Measurements from ENCODE around the gene STX8. TPM values are rescaled to one million over a fixed set of nuclear protein-coding genes. Genes with fewer than 3 reads are reported as not detected.

The STX8 gene
- total and polyA plus RNA-seq, 7 donors = 40.4 to 104 (median 72.6) TPM

DNA sequence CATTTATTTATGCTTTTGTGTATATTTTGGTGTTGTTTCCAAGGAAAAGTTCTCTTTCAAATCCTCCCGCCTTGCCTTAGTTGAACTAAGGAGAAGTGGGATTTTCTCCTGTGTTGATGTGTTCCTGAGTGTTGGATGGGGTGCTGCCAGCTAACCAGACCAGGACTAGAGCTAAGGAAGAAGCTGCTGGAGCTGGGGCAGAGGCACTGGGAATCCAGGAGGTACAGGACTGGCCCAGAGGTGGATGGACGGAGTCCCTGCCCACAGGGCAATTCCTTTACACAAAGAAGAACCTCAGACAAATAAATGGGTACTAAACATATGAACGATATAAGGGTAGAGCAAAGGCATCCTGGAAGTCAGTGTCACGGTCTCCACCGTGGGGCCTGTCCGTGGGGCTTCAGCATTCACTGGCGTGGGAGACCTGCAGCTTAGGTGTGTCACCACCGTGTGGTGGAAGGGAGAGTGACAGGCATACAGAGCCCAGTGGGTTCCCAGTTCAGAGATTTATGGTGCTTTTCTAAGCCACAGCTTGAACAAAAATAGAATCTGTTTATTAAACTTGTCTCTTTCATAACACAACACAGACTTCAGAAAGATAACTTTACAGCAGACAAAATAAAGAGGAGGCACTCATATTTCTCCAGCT, 283.6 kb downstream of the STX8 start:
- DNase-seq = peak; percentile 83
- H3K36me3 ChIP-seq = no peaks in the 10 kb centered on the region
- WGBS, 2 donors = 26 to 30% methylated on average over 8 of the region's 8 CpGs
- no peak overlapping the region for H3K4me3 ChIP-seq
- no peaks in the 10 kb centered on the region for H3K9me3 ChIP-seq
- TF ChIP-seq, protein P1, sequence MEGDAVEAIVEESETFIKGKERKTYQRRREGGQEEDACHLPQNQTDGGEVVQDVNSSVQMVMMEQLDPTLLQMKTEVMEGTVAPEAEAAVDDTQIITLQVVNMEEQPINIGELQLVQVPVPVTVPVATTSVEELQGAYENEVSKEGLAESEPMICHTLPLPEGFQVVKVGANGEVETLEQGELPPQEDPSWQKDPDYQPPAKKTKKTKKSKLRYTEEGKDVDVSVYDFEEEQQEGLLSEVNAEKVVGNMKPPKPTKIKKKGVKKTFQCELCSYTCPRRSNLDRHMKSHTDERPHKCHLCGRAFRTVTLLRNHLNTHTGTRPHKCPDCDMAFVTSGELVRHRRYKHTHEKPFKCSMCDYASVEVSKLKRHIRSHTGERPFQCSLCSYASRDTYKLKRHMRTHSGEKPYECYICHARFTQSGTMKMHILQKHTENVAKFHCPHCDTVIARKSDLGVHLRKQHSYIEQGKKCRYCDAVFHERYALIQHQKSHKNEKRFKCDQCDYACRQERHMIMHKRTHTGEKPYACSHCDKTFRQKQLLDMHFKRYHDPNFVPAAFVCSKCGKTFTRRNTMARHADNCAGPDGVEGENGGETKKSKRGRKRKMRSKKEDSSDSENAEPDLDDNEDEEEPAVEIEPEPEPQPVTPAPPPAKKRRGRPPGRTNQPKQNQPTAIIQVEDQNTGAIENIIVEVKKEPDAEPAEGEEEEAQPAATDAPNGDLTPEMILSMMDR (IDR thresholded peaks at IDR 0.05) = peak; percentile 61 to 79 (median 72)
- TF ChIP-seq EP300 (IDR thresholded peaks at IDR 0.05) = peak in 3 of 4 donors; percentile 50 to 57 (median 54)
- TF ChIP-seq POLR2AphosphoS5 (IDR thresholded peaks at IDR 0.05) = peak; percentile 79 to 91 (median 86)
- TF ChIP-seq POLR2A (IDR thresholded peaks at IDR 0.05) = no peak
- H3K4me1 ChIP-seq = peaks cover 0 to 34% (median 31%) of the 10 kb centered on the region in 4 donors
- intact Hi-C loops (cut with DNase I) = loop anchor here (2.0 to 5.0 kb wide), 2 partner anchors 47 to 300 kb away; no protein-coding TSS in a partner anchor
- peak overlapping the region; percentile 65 to 75 (median 72) for H3K27ac ChIP-seq
- no peaks in the 10 kb centered on the region for H3K27me3 ChIP-seq

DNA sequence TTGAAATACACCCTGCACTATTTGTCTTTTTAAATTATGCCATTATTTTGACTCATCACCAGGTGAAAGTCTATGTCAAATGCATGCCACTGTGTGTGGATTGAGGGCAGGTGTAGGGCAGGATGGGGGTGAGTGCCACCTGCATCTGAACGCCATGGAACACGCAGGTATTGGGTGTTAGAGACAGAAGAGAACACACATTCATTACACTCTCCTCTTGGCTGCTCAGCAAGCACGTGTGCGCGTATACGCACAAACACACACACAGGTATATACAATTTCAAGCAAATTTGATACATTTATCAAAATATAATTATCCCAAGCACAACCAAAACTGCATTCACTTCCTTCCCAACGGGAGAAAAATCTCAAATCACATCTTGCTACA, 285.4 kb downstream of the STX8 start:
- intact Hi-C loops (cut with DNase I) = loop anchor here (5.0 kb wide), 1 partner anchor 298 kb away; no protein-coding TSS in a partner anchor
- H3K27ac ChIP-seq = no peak overlapping the region

DNA sequence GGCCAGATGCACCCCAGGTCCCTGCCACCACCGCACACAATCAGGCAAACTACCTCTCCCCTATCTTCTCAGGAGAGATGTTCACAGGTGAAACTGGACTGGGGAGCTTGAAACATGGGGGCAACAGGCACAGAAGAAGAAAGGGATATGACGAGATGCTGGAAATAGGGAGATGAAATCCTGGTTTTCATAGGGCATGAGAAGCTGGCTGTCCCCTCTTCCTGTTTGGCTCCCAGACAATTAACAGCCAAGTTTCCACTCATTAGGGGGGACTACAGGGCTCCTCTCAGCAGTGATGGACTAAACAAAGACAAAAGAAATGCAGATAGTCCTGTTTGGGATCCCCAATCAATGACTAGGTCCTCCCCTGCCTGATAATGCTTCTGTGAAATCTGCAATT, 288.3 kb downstream of the STX8 start:
- intact Hi-C loops (cut with DNase I) = loop anchor here (10.0 kb wide), 1 partner anchor 237 kb away; no protein-coding TSS in a partner anchor
- Histone ChIP-seq H3K27ac (no peak overlapping the region), H3K4me3 (no peak overlapping the region), H3K4me1 (peaks cover 0 to 41% (median 18%) of the 10 kb centered on the region in 4 donors), H3K9me3 (no peaks in the 10 kb centered on the region), H3K27me3 (no peaks in the 10 kb centered on the region), H3K36me3 (no peaks in the 10 kb centered on the region)
- 92 to 95% methylated on average over 2 of the region's 2 CpGs for WGBS, 2 donors
- TF ChIP-seq EP300 (IDR thresholded peaks at IDR 0.05) (no peak), POLR2A (IDR thresholded peaks at IDR 0.05) (no peak), POLR2AphosphoS5 (IDR thresholded peaks at IDR 0.05) (no peak)
- TF ChIP-seq, protein P1 (IDR thresholded peaks at IDR 0.05) = no peak
- no peak for DNase-seq

More for the DNA sequence above, 285.4 kb downstream of the STX8 start:
- no peaks in the 10 kb centered on the region for H3K9me3 ChIP-seq
- H3K27me3 ChIP-seq = no peaks in the 10 kb centered on the region
- no peak for TF ChIP-seq POLR2A (IDR thresholded peaks at IDR 0.05)
- TF ChIP-seq, protein P1 (IDR thresholded peaks at IDR 0.05) = no peak
- TF ChIP-seq EP300 (IDR thresholded peaks at IDR 0.05) = no peak
- no peak for TF ChIP-seq POLR2AphosphoS5 (IDR thresholded peaks at IDR 0.05)
- no peak overlapping the region for H3K4me3 ChIP-seq
- H3K4me1 ChIP-seq = peaks cover 0 to 42% (median 31%) of the 10 kb centered on the region in 4 donors
- no peak for DNase-seq
- 68 to 88% methylated on average over 7 of the region's 7 CpGs for WGBS, 2 donors
- no peaks in the 10 kb centered on the region for H3K36me3 ChIP-seq

DNA sequence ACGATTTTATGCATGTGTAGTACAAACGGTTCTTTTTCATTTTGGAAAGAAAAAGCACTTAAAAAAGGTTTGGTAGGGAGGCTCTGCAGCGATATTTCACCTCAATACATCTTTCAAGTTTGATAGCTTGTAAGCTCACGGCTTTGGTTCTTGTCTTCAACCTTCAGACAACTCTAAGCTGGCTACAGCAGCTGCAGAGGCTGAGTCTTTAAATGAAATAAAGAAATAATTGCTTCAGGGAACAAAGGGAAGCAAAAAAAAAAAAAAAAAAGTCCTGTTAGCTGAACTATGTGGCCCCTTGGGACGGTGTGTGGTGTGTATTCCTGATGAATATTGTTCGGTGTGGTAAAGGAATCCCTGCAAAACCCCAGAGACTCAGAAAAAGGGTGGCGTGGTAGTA, 289.2 kb downstream of the STX8 start:
- DNase-seq = no peak
- peaks cover 0 to 32% (median 10%) of the 10 kb centered on the region in 4 donors for H3K4me1 ChIP-seq
- WGBS, 2 donors = 74 to 92% methylated on average over 7 of the region's 7 CpGs
- H3K9me3 ChIP-seq = no peaks in the 10 kb centered on the region
- H3K27ac ChIP-seq = peak overlapping the region in 1 of 4 donors; percentile 42
- no peaks in the 10 kb centered on the region for H3K36me3 ChIP-seq
- no peak overlapping the region for H3K4me3 ChIP-seq
- no peaks in the 10 kb centered on the region for H3K27me3 ChIP-seq
- intact Hi-C loops (cut with DNase I) = loop anchor here (10.0 kb wide), 1 partner anchor 238 kb away; no protein-coding TSS in a partner anchor
- TF ChIP-seq, protein P1 (IDR thresholded peaks at IDR 0.05) = no peak
- TF ChIP-seq EP300 (IDR thresholded peaks at IDR 0.05) (no peak), POLR2AphosphoS5 (IDR thresholded peaks at IDR 0.05) (no peak), POLR2A (IDR thresholded peaks at IDR 0.05) (no peak)
